ENCODE data around the gene RNF144B. TPM values are rescaled to one million over a fixed set of nuclear protein-coding genes. Genes with fewer than 3 reads are reported as not detected.
"Not testable (repeated sequence)": the region's sequence is repeated elsewhere in the genome, so short reads cannot be mapped to it uniquely, and the experiment has no call there.

The RNF144B gene
- total RNA-seq, 4 donors from 2014 or later, result 13.3 to 43.5 (median 26.8) TPM

DNA sequence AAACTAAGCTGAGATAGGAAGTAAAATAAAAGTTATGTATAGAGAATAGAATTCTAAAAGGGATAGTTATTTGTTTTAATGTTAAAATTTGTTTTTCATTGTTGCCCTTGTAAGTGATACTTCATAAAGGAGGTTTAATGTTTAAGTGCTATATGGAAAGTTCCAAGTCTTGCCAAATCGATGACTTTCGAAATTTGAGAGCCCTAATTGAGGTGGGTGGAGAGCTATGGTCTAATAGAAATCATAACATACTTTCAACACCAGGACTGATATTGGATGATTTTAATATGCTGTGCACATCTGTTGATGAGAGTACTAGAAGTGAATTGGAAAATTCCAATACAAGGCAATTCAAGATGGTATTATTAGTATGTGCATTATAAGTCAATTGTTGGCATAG lies 64.6 kb downstream of the RNF144B start:
- TF ChIP-seq, protein P1, sequence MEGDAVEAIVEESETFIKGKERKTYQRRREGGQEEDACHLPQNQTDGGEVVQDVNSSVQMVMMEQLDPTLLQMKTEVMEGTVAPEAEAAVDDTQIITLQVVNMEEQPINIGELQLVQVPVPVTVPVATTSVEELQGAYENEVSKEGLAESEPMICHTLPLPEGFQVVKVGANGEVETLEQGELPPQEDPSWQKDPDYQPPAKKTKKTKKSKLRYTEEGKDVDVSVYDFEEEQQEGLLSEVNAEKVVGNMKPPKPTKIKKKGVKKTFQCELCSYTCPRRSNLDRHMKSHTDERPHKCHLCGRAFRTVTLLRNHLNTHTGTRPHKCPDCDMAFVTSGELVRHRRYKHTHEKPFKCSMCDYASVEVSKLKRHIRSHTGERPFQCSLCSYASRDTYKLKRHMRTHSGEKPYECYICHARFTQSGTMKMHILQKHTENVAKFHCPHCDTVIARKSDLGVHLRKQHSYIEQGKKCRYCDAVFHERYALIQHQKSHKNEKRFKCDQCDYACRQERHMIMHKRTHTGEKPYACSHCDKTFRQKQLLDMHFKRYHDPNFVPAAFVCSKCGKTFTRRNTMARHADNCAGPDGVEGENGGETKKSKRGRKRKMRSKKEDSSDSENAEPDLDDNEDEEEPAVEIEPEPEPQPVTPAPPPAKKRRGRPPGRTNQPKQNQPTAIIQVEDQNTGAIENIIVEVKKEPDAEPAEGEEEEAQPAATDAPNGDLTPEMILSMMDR (IDR thresholded peaks at IDR 0.05), result no peak
- ATAC-seq (ENCODE audit: low FRiP score), result no peak
- DNase-seq (ENCODE audit: low spot score), result no peak

GRCh38 chr6:18454446-18454845 lies 67.3 kb downstream of the RNF144B start:
- no peak for DNase-seq (ENCODE audit: low spot score)
- TF ChIP-seq, protein P1 (IDR thresholded peaks at IDR 0.05), result no peak
- no peak for ATAC-seq (ENCODE audit: low FRiP score)

GRCh38 chr6:18457065-18457737 lies 70.1 kb downstream of the RNF144B start:
- ATAC-seq (ENCODE audit: low FRiP score) (no peak), DNase-seq (ENCODE audit: low spot score) (no peak)
- TF ChIP-seq, protein P1 (IDR thresholded peaks at IDR 0.05), result no peak

DNA sequence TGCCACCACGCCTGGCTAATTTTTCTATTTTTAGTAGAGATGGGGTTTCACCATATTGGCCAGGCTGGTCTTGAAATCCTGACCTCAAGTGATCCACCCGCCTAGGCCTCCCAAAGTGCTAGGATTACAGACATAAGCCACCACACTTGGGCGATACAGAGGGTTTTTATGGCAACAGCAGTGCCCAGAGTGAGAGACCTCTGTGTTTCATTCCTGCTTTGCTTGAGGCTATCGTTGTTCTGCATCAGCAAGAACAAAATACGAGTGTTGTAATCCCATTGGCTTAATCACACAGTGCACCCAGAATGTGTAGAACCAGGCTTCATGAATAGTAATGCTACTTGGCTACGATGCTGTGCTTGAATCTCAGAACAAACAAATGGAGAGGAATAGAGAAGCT lies 70.9 kb downstream of the RNF144B start:
- not testable (repeated sequence) for DNase-seq (ENCODE audit: low spot score); ATAC-seq (ENCODE audit: low FRiP score)

- no peak for ATAC-seq (ENCODE audit: low FRiP score)
- TF ChIP-seq, protein P1 (IDR thresholded peaks at IDR 0.05), result no peak
Observed at GRCh38 chr6:18463429-18463828, 76.3 kb downstream of the RNF144B start.

DNA sequence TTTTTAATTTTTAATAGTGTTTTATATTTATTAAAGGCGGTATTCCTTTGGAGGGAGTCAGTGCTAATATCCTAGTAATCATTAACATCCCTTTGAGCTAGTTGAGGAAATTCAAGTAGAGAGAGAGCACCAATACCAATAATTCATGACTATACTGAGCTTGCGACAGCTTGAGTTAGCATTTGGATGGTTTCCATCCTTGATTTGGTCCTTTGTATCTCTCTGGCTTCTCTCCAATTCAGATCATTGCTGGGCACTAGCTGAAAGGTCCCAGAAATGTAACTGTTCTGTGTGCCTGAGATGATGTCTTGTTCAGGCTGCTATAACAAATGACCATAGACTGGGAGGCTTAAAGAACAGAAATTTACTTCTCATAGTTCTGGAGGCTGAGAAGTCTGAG lies 77.0 kb downstream of the RNF144B start:
- ATAC-seq (ENCODE audit: low FRiP score) (no peak), DNase-seq (ENCODE audit: low spot score) (no peak)
- TF ChIP-seq, protein P1 (IDR thresholded peaks at IDR 0.05), result no peak

More at GRCh38 chr6:18463429-18463828, 76.3 kb downstream of the RNF144B start:
- no peak for DNase-seq (ENCODE audit: low spot score)

GRCh38 chr6:18465410-18466154 lies 78.4 kb downstream of the RNF144B start:
- no peak for DNase-seq (ENCODE audit: low spot score)
- TF ChIP-seq, protein P1 (IDR thresholded peaks at IDR 0.05), result no peak

More at GRCh38 chr6:18465410-18466154, 78.4 kb downstream of the RNF144B start:
- no peak for ATAC-seq (ENCODE audit: low FRiP score)

Measured in omental fat pad (tissue), 4 donors.